Activated CD4-positive, alpha-beta T cell treated with anti-CD3 and anti-CD28 coated beads, Interleukin-2, amount 50 U/mL, for 24 hours (primary cell): ENCODE results near the gene MIAT.

Experiments used
- DNase-seq, 2 donors: peaks; one replicate each; pipeline ENCODE4 v3.0.0-alpha.2; 2020; ENCODE audit warnings: low read depth in 1 of 2, low spot score in 1 of 2

MIAT gene

GRCh38 chr22:26665813-26666231, 8.4 kb downstream of the MIAT start:
- DNase-seq: no peak

GRCh38 chr22:26667140-26667539, 9.8 kb downstream of the MIAT start:
- DNase-seq: no peak

- DNase-seq: no peak
These were observed 11.7 kb downstream of the MIAT start for GRCh38 chr22:26669060-26669481.

GRCh38 chr22:26670459-26670858, 13.1 kb downstream of the MIAT start:
- no peak for DNase-seq

GRCh38 chr22:26671317-26672059, 14.1 kb downstream of the MIAT start:
- peak in 1 of 2 donors; percentile 59 for DNase-seq

GRCh38 chr22:26672060-26672471, 14.7 kb downstream of the MIAT start:
- no peak for DNase-seq

GRCh38 chr22:26672590-26673468, 15.4 kb downstream of the MIAT start:
- peak; percentile 71 to 91 for DNase-seq

GRCh38 chr22:26673486-26673885, 16.1 kb downstream of the MIAT start:
- peak in 1 of 2 donors; percentile 15 for DNase-seq

- DNase-seq: no peak
These were observed 17.1 kb downstream of the MIAT start for GRCh38 chr22:26674211-26675190.

GRCh38 chr22:26675687-26676268, 18.4 kb downstream of the MIAT start:
- no peak for DNase-seq

- no peak for DNase-seq
These were observed 19.8 kb downstream of the MIAT start for GRCh38 chr22:26677217-26677616.

- DNase-seq: peak; percentile 63 to 67
These were observed 21.7 kb downstream of the MIAT start for GRCh38 chr22:26679003-26679629.

GRCh38 chr22:26680485-26680884, 23.1 kb downstream of the MIAT start:
- no peak for DNase-seq

GRCh38 chr22:26681395-26681821, 24.0 kb downstream of the MIAT start:
- no peak for DNase-seq

GRCh38 chr22:26684168-26684567, 26.8 kb downstream of the MIAT start:
- no peak for DNase-seq

GRCh38 chr22:26685601-26686000, 28.2 kb downstream of the MIAT start:
- DNase-seq: no peak

- no peak for DNase-seq
These were observed 30.1 kb downstream of the MIAT start for GRCh38 chr22:26687439-26687838.

GRCh38 chr22:26689513-26690301, 32.3 kb downstream of the MIAT start:
- no peak for DNase-seq

- no peak for DNase-seq
These were observed 33.4 kb downstream of the MIAT start for GRCh38 chr22:26690654-26691376.
